DOHH2 (cell line): ENCODE measurements around the gene HIF1AN.

Experiments used
- H3F3A ChIP-seq: fragments of 200-600 bp; sonication (generic), shearing (Covaris generic); 2 replicates; pipeline ENCODE4 v1.6.0; 2016; ENCODE audit warnings: antibody characterized with exemption, mild to moderate bottlenecking; ENCODE audit not compliant: control insufficient read depth, insufficient read depth
- H3K27ac ChIP-seq: fragments of 200-600 bp; sonication (generic); 2 replicates; pipeline ENCODE4 v1.5.1; 2014; ENCODE audit warnings: low read depth, mild to moderate bottlenecking, low read length, moderate library complexity
- H3K27me3 ChIP-seq: fragments of 200-600 bp; sonication (generic); 2 replicates; pipeline ENCODE4 v1.6.1; 2014; ENCODE audit warnings: mild to moderate bottlenecking, low read length, mixed read lengths; ENCODE audit not compliant: control insufficient read depth
- H3K36me3 ChIP-seq: fragments of 200-600 bp; sonication (generic); 2 replicates; pipeline ENCODE4 v1.6.1; 2014; ENCODE audit warnings: mild to moderate bottlenecking, low read length, moderate library complexity, mixed read lengths; ENCODE audit not compliant: control insufficient read depth
- H3K4me1 ChIP-seq: fragments of 200-600 bp; sonication (generic); 2 replicates; pipeline ENCODE4 v1.6.1; 2014; ENCODE audit warnings: mild to moderate bottlenecking, low read length, mixed read lengths; ENCODE audit not compliant: control insufficient read depth
- H3K4me2 ChIP-seq: fragments of 200-600 bp; sonication (generic); 2 replicates; pipeline ENCODE4 v1.6.0; 2014; ENCODE audit warnings: mild to moderate bottlenecking, low read length, moderate library complexity
- H3K4me3 ChIP-seq: fragments of 200-600 bp; sonication (generic); 2 replicates; pipeline ENCODE4 v1.5.1; 2014; ENCODE audit warnings: mild to moderate bottlenecking, low read length, mixed read lengths
- H3K79me2 ChIP-seq: fragments of 200-600 bp; sonication (generic); 2 replicates; pipeline ENCODE4 v1.6.1; 2014; ENCODE audit warnings: mild to moderate bottlenecking, low read length, mixed read lengths; ENCODE audit not compliant: control insufficient read depth
- H3K9me2 ChIP-seq: fragments of 200-600 bp; sonication (generic); replicated peaks from 2 replicates; pipeline ENCODE4 v1.6.1; 2014; ENCODE audit warnings: mild to moderate bottlenecking, low read length, mixed read lengths; ENCODE audit not compliant: control insufficient read depth
- H3K9me3 ChIP-seq: fragments of 200-600 bp; sonication (generic); 2 replicates; pipeline ENCODE4 v1.6.1; 2014; ENCODE audit warnings: antibody characterized with exemption, low read length, mixed read lengths; ENCODE audit not compliant: control insufficient read depth, insufficient read depth
- H4K20me1 ChIP-seq: fragments of 200-600 bp; sonication (generic); 2 replicates; pipeline ENCODE4 v1.6.0; 2014; ENCODE audit warnings: low read depth, mild to moderate bottlenecking, antibody characterized with exemption, low read length, moderate library complexity; ENCODE audit not compliant: control insufficient read depth, insufficient read depth
- CTCF ChIP-seq: fragments of 200-600 bp; sonication (generic); IDR thresholded peaks from one replicate; pipeline ENCODE4 v1.5.1; 2014; ENCODE audit warnings: antibody characterized with exemption, mild to moderate bottlenecking, low read depth, low read length; ENCODE audit not compliant: poor library complexity, severe bottlenecking
- EZH2phosphoT487 ChIP-seq: fragments of 200-600 bp; sonication (generic); IDR thresholded peaks from 2 replicates; pipeline ENCODE4 v1.6.1; 2017; ENCODE audit warnings: borderline replicate concordance, mild to moderate bottlenecking, antibody characterized with exemption, low read length, moderate library complexity, mixed read lengths

Gene HIF1AN

GRCh38 chr10:100560248-100560647 lies 24.5 kb downstream of the HIF1AN start:
- no peak overlapping the region for H3K4me2 ChIP-seq
- TF ChIP-seq CTCF (no peak), EZH2phosphoT487 (no peak)
- 0 out of 2 replicates have a peak, but pooled peaks cover 7% of the 10 kb centered on the region for H3K27me3 ChIP-seq
- no peaks in the 10 kb centered on the region for H3K9me3 ChIP-seq
- no peaks in the 10 kb centered on the region for H4K20me1 ChIP-seq
- no peak overlapping the region for H3K4me3 ChIP-seq
- H3K79me2 ChIP-seq: no peaks in the 10 kb centered on the region
- no peaks in the 10 kb centered on the region; the same call in 1 of the 2 replicates for H3K36me3 ChIP-seq
- H3K27ac ChIP-seq: no peak overlapping the region
- no peaks in the 10 kb centered on the region for H3K9me2 ChIP-seq
- no peaks in the 10 kb centered on the region for H3F3A ChIP-seq
- H3K4me1 ChIP-seq: peaks cover 5% of the 10 kb centered on the region

GRCh38 chr10:100561005-100561404 lies 25.3 kb downstream of the HIF1AN start:
- no peaks in the 10 kb centered on the region for H3F3A ChIP-seq
- no peak for TF ChIP-seq EZH2phosphoT487
- no peak for TF ChIP-seq CTCF
- H4K20me1 ChIP-seq: no peaks in the 10 kb centered on the region
- H3K4me2 ChIP-seq: no peak overlapping the region
- no peak overlapping the region for H3K4me3 ChIP-seq
- peaks cover 5% of the 10 kb centered on the region for H3K4me1 ChIP-seq
- H3K9me3 ChIP-seq: no peaks in the 10 kb centered on the region
- no peaks in the 10 kb centered on the region for H3K9me2 ChIP-seq
- peaks cover 9% of the 10 kb centered on the region; the same call in 1 of the 2 replicates for H3K27me3 ChIP-seq
- H3K27ac ChIP-seq: no peak overlapping the region
- no peaks in the 10 kb centered on the region for H3K79me2 ChIP-seq
- H3K36me3 ChIP-seq: no peaks in the 10 kb centered on the region

GRCh38 chr10:100562008-100562672 lies 26.4 kb downstream of the HIF1AN start:
- H3K4me3 ChIP-seq: peak overlapping the region; percentile 34
- H3K4me2 ChIP-seq: peak overlapping the region; percentile 54
- H3K27me3 ChIP-seq: peaks cover 18% of the 10 kb centered on the region
- no peaks in the 10 kb centered on the region for H3F3A ChIP-seq
- H3K27ac ChIP-seq: no peak overlapping the region
- H3K79me2 ChIP-seq: no peaks in the 10 kb centered on the region
- H4K20me1 ChIP-seq: no peaks in the 10 kb centered on the region; the same call in 1 of the 2 replicates
- no peaks in the 10 kb centered on the region for H3K9me2 ChIP-seq
- H3K9me3 ChIP-seq: no peaks in the 10 kb centered on the region
- TF ChIP-seq CTCF (peak; percentile 98), EZH2phosphoT487 (no peak)
- no peaks in the 10 kb centered on the region for H3K36me3 ChIP-seq
- H3K4me1 ChIP-seq: peaks cover 5% of the 10 kb centered on the region
